Measurements from ENCODE around the gene ITFG1. TPM values are rescaled to one million over a fixed set of nuclear protein-coding genes. Genes with fewer than 3 reads are reported as not detected.
"Not testable (repeated sequence)": the region's sequence is repeated elsewhere in the genome, so short reads cannot be mapped to it uniquely, and the experiment has no call there.

The ITFG1 gene
- total RNA-seq, 1 donor from 2014 or later, result 56.7 TPM

- DNase-seq (ENCODE audit: low spot score in 2 of 2), result no peak
- no peak overlapping the region for H3K27ac ChIP-seq
- H3K27me3 ChIP-seq, result no peaks in the 10 kb centered on the region
- no peak overlapping the region for H3K4me3 ChIP-seq
- intact Hi-C loops (cut with DNase I), result no loop called here
- no peak for TF ChIP-seq CTCF (IDR thresholded peaks at IDR 0.05)
- no peaks in the 10 kb centered on the region for H3K36me3 ChIP-seq
- no peaks in the 10 kb centered on the region for H3K9me3 ChIP-seq
- H3K4me1 ChIP-seq, result no peaks in the 10 kb centered on the region
Measured at GRCh38 chr16:47477679-47478078, 16.8 kb upstream of the ITFG1 start.

- no peaks in the 10 kb centered on the region for H3K9me3 ChIP-seq
- no peak for DNase-seq (ENCODE audit: low spot score in 2 of 2)
- H3K4me1 ChIP-seq, result no peaks in the 10 kb centered on the region
- no peak overlapping the region for H3K4me3 ChIP-seq
- intact Hi-C loops (cut with DNase I), result no loop called here
- no peaks in the 10 kb centered on the region for H3K36me3 ChIP-seq
- no peaks in the 10 kb centered on the region for H3K27me3 ChIP-seq
- no peak for TF ChIP-seq CTCF (IDR thresholded peaks at IDR 0.05)
- H3K27ac ChIP-seq, result no peak overlapping the region
Measured at GRCh38 chr16:47476654-47477345, 15.9 kb upstream of the ITFG1 start.

- no peaks in the 10 kb centered on the region for H3K27me3 ChIP-seq
- H3K4me3 ChIP-seq, result no peak overlapping the region
- H3K4me1 ChIP-seq, result no peaks in the 10 kb centered on the region
- no peak for DNase-seq (ENCODE audit: low spot score in 2 of 2)
- H3K27ac ChIP-seq, result no peak overlapping the region
- intact Hi-C loops (cut with DNase I), result no loop called here
- no peaks in the 10 kb centered on the region for H3K36me3 ChIP-seq
- TF ChIP-seq CTCF (IDR thresholded peaks at IDR 0.05), result no peak
- no peaks in the 10 kb centered on the region for H3K9me3 ChIP-seq
Measured at GRCh38 chr16:47475786-47476185, 14.9 kb upstream of the ITFG1 start.

GRCh38 chr16:47473792-47474191 is 12.9 kb upstream of the ITFG1 start:
- Histone ChIP-seq H3K4me1 (no peaks in the 10 kb centered on the region), H3K27me3 (no peaks in the 10 kb centered on the region), H3K36me3 (no peaks in the 10 kb centered on the region), H3K4me3 (no peak overlapping the region), H3K27ac (no peak overlapping the region), H3K9me3 (no peaks in the 10 kb centered on the region)
- no peak for TF ChIP-seq CTCF (IDR thresholded peaks at IDR 0.05)
- intact Hi-C loops (cut with DNase I), result no loop called here
- no peak for DNase-seq (ENCODE audit: low spot score in 2 of 2)

- H3K9me3 ChIP-seq; DNase-seq (ENCODE audit: low spot score in 2 of 2); H3K4me3 ChIP-seq; H3K36me3 ChIP-seq; H3K27ac ChIP-seq; H3K4me1 ChIP-seq; H3K27me3 ChIP-seq; intact Hi-C loops (cut with DNase I): not testable (repeated sequence)
Measured at GRCh38 chr16:47473004-47473403, 12.1 kb upstream of the ITFG1 start.

- Histone ChIP-seq H3K36me3 (no peaks in the 10 kb centered on the region), H3K4me1 (no peaks in the 10 kb centered on the region), H3K27ac (no peak overlapping the region), H3K4me3 (no peak overlapping the region), H3K27me3 (no peaks in the 10 kb centered on the region), H3K9me3 (no peaks in the 10 kb centered on the region)
- no peak for TF ChIP-seq CTCF (IDR thresholded peaks at IDR 0.05)
- DNase-seq (ENCODE audit: low spot score in 2 of 2), result no peak
- intact Hi-C loops (cut with DNase I), result no loop called here
Measured at GRCh38 chr16:47470810-47471209, 9.9 kb upstream of the ITFG1 start.

All from ascending aorta (tissue), 2 donors.